K562 (cell line): Measurements from ENCODE around the gene CLIC1. TPM values are rescaled to one million over a fixed set of nuclear protein-coding genes. Genes with fewer than 3 reads are reported as not detected.

Experiments
- ARID1B ChIP-seq: fragments of 450-650 bp; IDR thresholded peaks from 2 replicates; pipeline ENCODE4 v1.6.1; 2016; ENCODE audit warnings: antibody characterized with exemption, mild to moderate bottlenecking, inconsistent platforms
- E2F3 ChIP-seq: fragments of 250-450 bp; sonication (Bioruptor Pico); IDR thresholded peaks from 2 replicates; pipeline ENCODE4 v1.4.0; 2020; ENCODE audit warnings: mild to moderate bottlenecking
- EP300 ChIP-seq: IDR thresholded peaks from 2 replicates; pipeline ENCODE4 v1.6.1; 2012; ENCODE audit warnings: low read length, improper control_type of control experiment
- FUS ChIP-seq: fragments of 200-400 bp; formaldehyde crosslinking; optimal IDR thresholded peaks from 2 replicates; pipeline ENCODE3; 2017; ENCODE audit warnings: low read depth, low read length
- GATAD2A ChIP-seq: fragments of 450-650 bp; IDR thresholded peaks from 2 replicates; pipeline ENCODE4 v1.6.1; 2017
- GTF2E2 ChIP-seq: fragments of 200-800 bp; sonication (Bioruptor generic); IDR thresholded peaks from 2 replicates; pipeline ENCODE4 v1.6.1; 2016; ENCODE audit warnings: missing genetic modification characterization, missing compliant biosample characterization
- HMGN3 ChIP-seq: IDR thresholded peaks from 2 replicates; pipeline ENCODE4 v1.6.1; 2011; ENCODE audit warnings: borderline replicate concordance, low read depth, mild to moderate bottlenecking, mixed read lengths, low read length; ENCODE audit not compliant: insufficient read length; ENCODE audit errors: extremely low read depth
- KLF10 ChIP-seq: fragments of 250-450 bp; sonication (Bioruptor Pico); IDR thresholded peaks from 2 replicates; pipeline ENCODE4 v1.6.1; 2021; ENCODE audit warnings: matching md5 sums
- MED1 ChIP-seq: sonication (generic); formaldehyde crosslinking; IDR thresholded peaks from 2 replicates; pipeline ENCODE4 v1.8.1; 2023; ENCODE audit warnings: missing genetic modification reagents, borderline replicate concordance
- MEF2D ChIP-seq: conservative IDR thresholded peaks from 2 replicates; pipeline ENCODE4 v1.6.1; 2016; ENCODE audit warnings: low read depth, missing genetic modification characterization, missing compliant biosample characterization
- MEIS2 ChIP-seq: fragments of 450-650 bp; IDR thresholded peaks from 2 replicates; pipeline ENCODE4 v1.6.1; 2014; ENCODE audit warnings: mild to moderate bottlenecking; ENCODE audit not compliant: partially characterized antibody
- MLLT1 ChIP-seq, 2 experiments: fragments of 450-650 bp; IDR thresholded peaks; 2 replicates each; pipeline ENCODE4 v1.6.1; 2016
- NUFIP1 ChIP-seq: fragments of 450-650 bp; IDR thresholded peaks from 2 replicates; pipeline ENCODE4 v1.6.1; 2018; ENCODE audit not compliant: partially characterized antibody
- PHF8 ChIP-seq: fragments of 200-600 bp; sonication (generic); IDR thresholded peaks from 2 replicates; pipeline ENCODE4 v1.6.1; 2012; ENCODE audit warnings: mixed run types, mild to moderate bottlenecking, inconsistent platforms, low read length, moderate library complexity, borderline replicate concordance
- SAFB ChIP-seq: fragments of 200-400 bp; formaldehyde crosslinking; IDR thresholded peaks from 2 replicates; pipeline ENCODE4 v1.6.1; 2017; ENCODE audit warnings: low read depth, low read length, borderline replicate concordance
- THRB ChIP-seq: fragments of 450-650 bp; formaldehyde crosslinking; conservative IDR thresholded peaks from 2 replicates; pipeline ENCODE4 v1.4.0; 2022; ENCODE audit warnings: mild to moderate bottlenecking, missing genetic modification characterization
- ZBTB2 ChIP-seq: fragments of 450-650 bp; IDR thresholded peaks from 2 replicates; pipeline ENCODE4 v1.6.1; 2016; ENCODE audit warnings: antibody characterized with exemption
- ZKSCAN8 ChIP-seq: fragments of 200-800 bp; sonication (Bioruptor generic); IDR thresholded peaks from 2 replicates; pipeline ENCODE4 v1.6.1; 2016; ENCODE audit warnings: missing genetic modification characterization, missing compliant biosample characterization
- ZNF24 ChIP-seq: fragments of 450-650 bp; IDR thresholded peaks from 2 replicates; pipeline ENCODE4 v1.6.1; 2016
- ZNF274 ChIP-seq: IDR thresholded peaks from 2 replicates; pipeline ENCODE4 v1.6.1; 2011; ENCODE audit warnings: low read depth, mild to moderate bottlenecking, low read length, moderate library complexity, borderline replicate concordance
- ZNF507 ChIP-seq: conservative IDR thresholded peaks from 2 replicates; pipeline ENCODE4 v1.6.1; 2017; ENCODE audit warnings: missing genetic modification characterization, missing compliant biosample characterization
- ZNF584 ChIP-seq: fragments of 200-800 bp; sonication (Bioruptor generic); IDR thresholded peaks from 2 replicates; pipeline ENCODE4 v1.6.1; 2016; ENCODE audit warnings: low read depth, mild to moderate bottlenecking, missing genetic modification characterization, missing compliant biosample characterization
- ZNF785 ChIP-seq: fragments of 250-450 bp; sonication (Bioruptor Pico); IDR thresholded peaks from 2 replicates; pipeline ENCODE4 v1.4.0; 2020; ENCODE audit warnings: mild to moderate bottlenecking
- polyA plus RNA-seq, 8 experiments: library from polyadenylated mRNA; depleted of rRNA in 4 of 8; stranded (reverse) in 5 of 8; unstranded in 3 of 8; fragments of >200 nt; fragmentation: Nextera tagmentation in 2 of 8; fragmentation: Illumina TruSeq in 1 of 8; extraction: Ambion mirVana in 2 of 8; extraction: Trizol in 1 of 8; gene quantifications; 2 replicates each; pipeline versions ENCODE4 v1.2.1 to v1.2.3, GENCODE V29; 2011 to 2014; ENCODE audit warnings: inconsistent platforms in 1 of 8, missing spikeins in 1 of 8
- total RNA-seq, 7 experiments: library from RNA; depleted of rRNA in 6 of 7; stranded (reverse); fragments of >200 nt in 6 of 7; fragmentation: Illumina TruSeq in 2 of 7; extraction: Trizol in 2 of 7; gene quantifications; 2 replicates each; pipeline versions ENCODE4 v1.2.1 to v1.2.3, GENCODE V29; 2011 to 2021; ENCODE audit warnings: low replicate concordance in 1 of 7

The CLIC1 gene
- total and polyA plus RNA-seq, 9 of the 15 experiments (the other 6 are each of a cell fraction or from before 2014, with no cell fraction given) = 1,267 to 2,419 (median 1,808) TPM

GRCh38 chr6:31737991-31738979 lies 2.0 kb upstream of the CLIC1 start (continued):
- TF ChIP-seq NUFIP1 (no peak), MLLT1 (IDR thresholded peaks at IDR 0.05) (no peak), MED1 (CRISPR knock-in tag) (no peak), THRB (CRISPR knock-in tag) (peak; percentile 97), ZNF785 (no peak), KLF10 (0 out of 2 replicates have a peak, but pooled peaks have one; percentile 61), PHF8 (peak; percentile 60; the same call in 1 of the 2 replicates), FUS (no peak), ZKSCAN8 (no peak), ZNF24 (no peak), ZBTB2 (peak; percentile 29; the same call in 1 of the 2 replicates), GATAD2A (no peak), ARID1B (no peak), MEIS2 (no peak), ZNF274 (no peak), ZNF507 (tag) (no peak), SAFB (no peak), HMGN3 (no peak), MEF2D (tag) (peak; percentile 22; the same call in 1 of the 2 replicates), GTF2E2 (tag) (no peak), EP300 (peak; percentile 95), ZNF584 (CRISPR knock-in tag) (no peak), E2F3 (0 out of 2 replicates have a peak, but pooled peaks have one; percentile 18)
